Endometrial microvascular endothelial cells (primary cell): ENCODE measurements around the gene CCSER1. TPM values are rescaled to one million over a fixed set of nuclear protein-coding genes. Genes with fewer than 3 reads are reported as not detected.

Experiments used
- in situ Hi-C: cut with HindIII; loops from 2 replicates; pipeline ENCODE4 v1.10.0; 2017; ENCODE audit warnings: low sequenced_read_pairs, low pct_unique_long_range_greater_than_20kb; ENCODE audit errors: inconsistent ontology term
- total RNA-seq: library from RNA; depleted of rRNA; stranded (reverse); fragments of >200 nt; gene quantifications from one replicate; pipeline ENCODE4 v1.2.3, GENCODE V29; 2015; ENCODE audit errors: inconsistent ontology term

The CCSER1 gene
- total RNA-seq, 1 donor from 2014 or later: 2.0 TPM

DNA sequence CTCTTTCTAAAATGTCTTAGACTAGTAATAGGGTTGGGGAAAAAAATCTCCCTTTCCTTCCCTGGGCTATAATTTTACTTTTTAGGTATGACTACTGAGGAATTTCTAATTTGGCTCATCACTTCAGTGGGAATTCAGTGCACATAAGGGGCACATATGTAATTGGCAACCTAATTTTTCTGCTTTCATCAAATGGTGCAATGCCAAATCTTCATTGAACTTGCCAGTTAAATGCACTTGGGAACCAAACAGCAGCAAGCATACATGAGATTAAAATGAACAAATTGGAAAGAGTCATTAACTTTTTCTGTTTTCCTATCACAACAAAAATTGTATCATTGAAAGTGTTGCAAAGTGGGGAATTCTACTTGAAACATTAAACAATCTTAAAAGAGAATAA, 2.9 kb upstream of the CCSER1 start:
- in situ Hi-C loops: no loop called here

DNA sequence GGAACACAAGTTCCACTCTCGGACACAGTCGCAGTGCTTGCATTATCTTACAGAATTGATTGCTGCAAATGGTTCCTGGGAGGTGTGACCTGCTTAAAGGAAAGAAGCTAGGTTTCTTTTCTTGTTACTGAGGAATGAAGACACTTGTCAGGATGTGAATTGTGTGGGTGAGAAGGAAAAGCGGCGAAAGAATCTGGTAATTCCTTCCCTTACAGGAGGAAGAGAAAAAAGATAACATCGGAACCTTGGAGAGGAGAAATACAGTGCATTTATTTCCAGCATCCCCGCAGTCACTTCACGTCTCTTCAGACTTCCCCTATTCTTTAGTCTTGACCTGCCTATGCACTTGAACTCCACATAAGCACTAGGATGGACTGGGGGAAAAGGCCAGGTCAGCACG, 389 bp upstream of the CCSER1 start:
- in situ Hi-C loops: no loop called here

DNA sequence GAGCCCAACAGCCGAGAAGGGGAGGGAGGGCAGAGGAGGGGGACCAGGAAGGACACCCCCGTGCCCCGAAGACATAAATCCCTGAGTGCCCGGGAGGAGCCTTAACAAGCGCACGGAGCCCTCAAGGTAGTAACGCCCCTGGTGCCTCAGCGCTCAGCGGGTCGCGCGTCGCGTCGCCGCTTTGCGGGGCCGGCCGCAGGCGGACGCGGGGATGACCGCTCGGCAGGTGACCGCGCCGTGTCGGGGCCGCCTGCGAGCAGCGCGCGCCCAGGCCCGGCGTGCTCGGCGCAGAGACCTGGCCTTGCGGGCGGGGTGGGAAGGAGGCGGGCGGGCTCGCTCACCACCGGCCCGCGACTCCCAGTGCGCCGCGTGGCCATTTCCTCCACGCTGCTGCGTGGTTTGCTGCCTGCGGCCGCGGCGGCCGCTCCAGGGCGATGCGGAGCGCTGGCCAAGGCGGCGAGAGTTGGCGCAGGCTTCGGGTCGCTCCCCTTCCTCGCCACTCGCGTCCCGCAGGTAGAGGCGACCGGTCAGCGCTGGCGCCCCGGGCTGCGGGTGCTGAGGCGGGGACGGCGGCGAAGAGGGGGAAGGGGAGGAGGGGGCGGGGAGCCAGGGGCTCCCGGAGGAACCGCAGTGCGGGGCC, 632 bp downstream of the CCSER1 start:
- in situ Hi-C loops: no loop called here

DNA sequence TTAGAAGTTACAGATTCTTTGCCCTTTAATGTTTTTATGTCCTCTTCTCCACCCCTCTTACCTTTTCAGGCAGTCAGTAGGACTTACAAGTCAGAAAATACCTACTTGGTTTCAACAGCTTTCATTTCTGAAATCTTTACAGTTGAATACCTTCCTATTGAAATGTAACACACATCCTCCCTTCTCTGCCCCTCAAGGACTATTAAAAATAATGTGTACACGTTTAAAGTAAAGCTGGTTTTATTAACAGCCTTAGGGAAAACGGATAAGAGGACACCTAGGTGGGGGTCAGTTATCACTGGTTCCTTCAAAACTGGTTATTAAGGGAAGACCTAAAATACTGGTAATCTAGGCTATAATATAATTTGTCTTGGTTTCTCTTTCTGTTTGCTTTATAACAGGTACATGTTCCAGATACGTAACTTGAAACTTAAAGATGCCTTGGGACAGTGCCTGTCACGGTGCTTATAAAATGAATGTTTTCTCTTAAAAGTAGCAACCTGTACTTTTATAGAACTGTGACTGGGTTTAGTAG, 1.8 kb downstream of the CCSER1 start:
- in situ Hi-C loops: no loop called here

DNA sequence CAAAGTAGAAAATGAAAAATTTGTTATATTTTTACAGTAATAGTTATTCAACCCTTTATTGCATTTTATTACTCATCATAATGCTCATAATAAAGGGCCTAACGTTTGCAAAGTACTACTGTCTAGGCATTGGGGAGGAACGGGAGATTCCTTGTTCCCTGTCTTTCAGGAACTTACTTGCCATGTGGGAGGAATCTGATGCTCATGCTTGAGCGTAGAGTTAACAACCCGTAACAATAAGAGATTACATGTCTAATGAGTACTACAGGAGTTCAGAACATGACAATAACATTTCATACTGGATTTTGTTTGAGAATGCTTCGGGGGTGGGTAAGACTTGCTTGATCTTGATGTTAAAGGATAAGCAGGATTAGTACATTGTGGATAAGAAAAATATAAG, 2.9 kb downstream of the CCSER1 start:
- in situ Hi-C loops: no loop called here

DNA sequence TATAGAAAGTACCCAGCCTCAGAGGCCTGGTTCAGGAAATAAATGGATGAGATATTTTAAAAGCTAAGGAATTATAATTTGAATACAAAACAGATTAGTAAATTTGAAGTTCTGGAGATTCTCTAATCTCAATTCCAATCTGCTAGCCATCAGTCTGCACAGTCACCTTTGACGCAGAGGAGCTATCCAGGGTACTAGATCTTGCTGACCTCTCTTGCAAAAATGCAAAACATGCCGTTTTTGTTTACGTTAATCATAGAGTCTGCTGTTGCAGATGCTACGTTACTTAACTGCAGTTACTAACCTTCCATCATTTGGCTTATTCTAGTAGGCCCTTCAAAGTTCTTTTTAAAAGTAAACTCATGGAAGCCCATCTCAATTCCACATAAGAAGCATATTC, 10.4 kb downstream of the CCSER1 start:
- in situ Hi-C loops: no loop called here

DNA sequence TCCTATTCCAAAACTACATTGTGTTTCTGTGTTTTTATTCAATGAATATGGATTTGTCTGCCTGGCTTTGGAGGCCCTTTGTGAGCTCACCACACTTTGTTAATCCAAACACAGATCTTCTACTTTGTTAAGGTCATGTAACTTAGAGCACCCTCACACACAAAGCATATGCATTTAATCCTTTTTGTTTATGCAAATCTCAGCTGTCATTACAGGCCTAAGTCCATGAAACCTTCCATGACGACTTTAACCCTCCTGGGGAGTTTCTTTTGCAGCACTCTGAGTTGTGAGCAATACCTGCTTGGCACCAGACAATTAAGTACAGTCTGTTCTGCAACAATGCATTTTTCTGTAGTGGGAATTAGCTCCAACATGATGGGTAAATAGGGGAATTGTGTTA, 14.9 kb downstream of the CCSER1 start:
- in situ Hi-C loops: no loop called here

DNA sequence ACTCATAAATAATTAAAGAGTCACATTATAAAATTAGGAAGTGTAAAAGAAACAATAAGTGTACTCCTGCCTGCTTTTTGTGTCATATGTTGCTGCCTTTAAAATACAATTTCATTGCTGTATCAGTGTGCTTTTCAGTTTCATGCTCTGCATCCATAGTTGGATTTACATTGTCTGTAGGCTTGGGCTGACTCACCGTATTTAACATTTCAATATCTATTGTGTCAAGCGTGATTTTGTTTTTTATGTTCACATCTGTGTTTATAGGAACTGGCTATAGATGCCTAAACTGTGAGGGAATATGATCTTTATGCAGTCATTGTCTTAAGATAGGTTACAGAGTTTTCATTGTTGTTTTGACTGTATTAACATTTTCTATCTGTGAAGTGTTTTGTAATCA, 18.1 kb downstream of the CCSER1 start:
- in situ Hi-C loops: no loop called here

DNA sequence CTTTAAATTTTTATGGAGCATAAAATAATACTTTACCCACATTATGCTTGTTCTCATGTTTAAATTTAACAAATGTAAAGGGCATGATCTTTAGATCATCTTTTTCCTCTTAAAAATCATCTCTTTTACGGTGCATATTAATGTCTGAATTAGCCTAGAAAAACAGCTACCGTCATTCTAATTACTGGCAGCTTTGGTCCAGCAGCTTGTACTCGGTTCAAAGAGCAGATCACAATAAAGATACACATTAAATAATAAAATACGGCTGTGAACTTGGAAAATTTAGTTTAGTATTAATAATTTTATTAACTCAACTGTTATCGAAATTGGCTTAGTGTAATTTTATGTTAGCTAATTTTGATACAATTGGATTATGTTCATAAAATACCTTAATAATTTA, 19.1 kb downstream of the CCSER1 start:
- in situ Hi-C loops: no loop called here

DNA sequence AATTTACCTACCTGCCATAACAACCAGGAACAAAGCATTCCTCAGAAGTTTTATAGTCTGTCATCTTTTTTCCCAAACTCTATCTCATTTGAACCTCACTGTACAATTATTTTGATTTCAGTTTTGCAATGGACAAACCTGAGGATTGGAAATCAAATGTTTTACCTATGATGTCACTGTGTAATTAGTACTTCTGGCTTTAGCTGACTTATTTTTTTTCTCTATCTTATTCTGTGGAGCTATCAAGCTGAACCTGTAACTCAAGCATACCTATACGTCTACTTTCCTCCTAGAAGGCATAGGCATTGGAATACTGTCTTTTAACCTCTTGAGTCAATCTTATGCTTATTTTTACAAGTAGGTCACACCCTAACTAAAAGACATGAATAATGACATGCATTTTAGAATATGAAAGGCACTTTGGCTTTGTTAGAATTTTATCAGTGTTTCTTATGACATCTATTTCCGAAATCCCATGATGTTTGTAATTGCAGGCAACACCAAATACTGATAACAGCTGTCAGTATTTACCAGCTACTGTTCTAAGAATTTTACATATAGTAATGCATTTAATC, 21.5 kb downstream of the CCSER1 start:
- in situ Hi-C loops: no loop called here

DNA sequence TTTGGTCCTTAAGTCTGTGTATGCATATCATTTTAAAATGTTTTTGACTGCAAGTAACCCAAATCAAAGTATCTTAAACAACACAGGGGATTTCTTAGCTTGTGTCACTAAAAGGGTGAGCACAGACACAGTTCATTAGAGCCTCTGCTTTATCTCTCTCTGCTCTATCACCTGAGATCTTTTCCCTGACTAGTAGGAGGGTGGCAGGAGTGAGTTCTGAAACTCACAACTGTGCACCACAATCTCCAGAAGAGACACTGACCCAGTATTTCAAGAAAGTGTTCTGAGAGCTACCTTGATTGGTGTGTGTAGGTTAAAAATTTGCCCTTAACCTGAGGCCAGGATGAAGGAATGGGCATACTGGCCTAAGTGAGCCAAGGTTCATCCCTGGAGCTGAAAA, 24.8 kb downstream of the CCSER1 start:
- in situ Hi-C loops: no loop called here

DNA sequence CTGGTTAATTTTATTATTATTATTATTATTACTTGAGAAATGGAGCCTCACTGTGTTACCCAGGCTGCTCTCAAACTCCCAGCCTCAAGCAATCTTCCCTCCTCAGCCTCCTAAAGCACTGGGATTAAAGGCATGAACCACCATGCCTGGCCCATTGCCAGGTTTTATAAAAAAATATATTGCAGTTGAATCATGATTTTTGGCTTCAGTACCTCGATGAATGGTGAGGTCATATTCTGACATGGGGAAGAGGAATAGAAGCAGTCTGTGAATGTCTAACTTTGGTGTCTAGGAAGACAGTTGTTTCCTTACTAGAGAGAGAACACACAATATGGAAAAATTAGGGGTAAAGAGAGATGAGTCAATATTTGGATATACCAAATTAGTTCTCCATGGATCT, 32.0 kb downstream of the CCSER1 start:
- in situ Hi-C loops: no loop called here

DNA sequence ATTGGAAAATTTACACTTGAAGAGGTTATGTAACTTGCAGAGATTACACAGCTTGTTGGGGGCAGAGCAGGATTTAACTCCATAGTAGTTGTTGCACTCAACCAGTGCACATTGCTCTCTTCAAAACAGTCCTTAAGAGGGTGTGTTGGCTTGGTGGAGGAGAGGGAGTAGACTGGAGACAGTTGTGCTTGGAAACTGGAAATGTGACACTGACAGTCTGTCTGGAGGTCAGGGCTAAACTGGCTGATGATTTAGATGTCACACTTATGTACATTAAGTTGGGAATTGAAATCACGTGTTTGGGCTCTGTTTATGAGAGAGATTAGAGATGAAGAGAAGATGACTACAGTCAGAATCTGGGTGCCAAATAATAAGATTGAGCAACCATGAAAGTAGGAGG, 32.9 kb downstream of the CCSER1 start:
- in situ Hi-C loops: no loop called here

DNA sequence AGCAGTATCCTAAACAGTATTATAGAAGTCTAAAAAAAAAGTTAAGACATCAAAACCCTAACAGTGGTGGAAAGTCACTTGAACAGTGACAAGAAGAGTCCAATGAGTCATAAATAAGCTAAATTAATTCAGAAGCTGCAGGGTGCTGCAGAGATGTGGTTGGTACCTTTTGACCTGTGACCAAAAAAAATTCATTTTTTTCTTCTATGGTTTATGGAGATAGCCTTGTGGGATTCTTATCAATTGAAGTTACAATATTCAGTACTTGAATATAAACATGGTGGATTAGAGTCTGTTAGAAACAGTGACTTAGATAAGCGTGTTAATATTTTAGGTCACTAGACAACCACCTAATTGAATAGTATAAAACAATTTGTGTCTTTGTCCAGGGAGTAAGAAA, 35.4 kb downstream of the CCSER1 start:
- in situ Hi-C loops: no loop called here

DNA sequence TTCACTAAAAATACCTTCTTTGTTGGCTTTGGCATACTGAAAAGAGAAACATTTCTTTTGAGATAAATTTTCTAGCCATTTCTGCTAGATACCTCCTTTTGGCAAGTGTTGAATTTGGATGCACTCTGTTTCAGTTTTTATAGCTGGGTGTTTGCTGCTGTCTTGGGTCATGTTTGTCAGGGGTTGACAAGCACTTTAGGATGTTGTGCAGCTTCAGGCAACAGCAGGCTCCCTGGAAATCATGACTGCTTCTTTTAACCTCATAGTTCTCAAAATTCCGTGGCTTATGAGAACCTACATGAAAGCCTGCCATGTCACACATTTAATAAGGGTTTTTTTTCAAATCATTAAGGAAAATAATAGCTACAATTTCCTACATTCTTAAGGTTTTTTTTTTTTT, 36.7 kb downstream of the CCSER1 start:
- in situ Hi-C loops: no loop called here

DNA sequence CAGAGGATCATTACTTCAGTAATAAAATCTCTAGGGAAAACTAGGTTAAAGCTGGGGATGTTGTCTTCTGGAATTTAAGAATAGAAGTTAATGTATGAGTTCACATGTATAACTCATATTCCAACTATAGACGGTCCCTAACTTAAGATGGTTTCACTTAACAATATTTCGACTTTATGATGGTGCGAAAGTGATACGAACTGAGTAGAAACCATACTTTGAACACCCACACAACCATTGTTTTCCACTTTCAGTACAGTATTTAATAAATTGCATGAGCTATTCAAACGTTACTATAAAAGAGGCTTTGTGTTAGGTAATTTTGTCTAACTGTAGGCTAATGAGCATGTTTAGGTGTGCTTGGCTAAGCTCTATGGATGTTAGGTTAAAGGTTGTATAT, 38.7 kb downstream of the CCSER1 start:
- in situ Hi-C loops: no loop called here

DNA sequence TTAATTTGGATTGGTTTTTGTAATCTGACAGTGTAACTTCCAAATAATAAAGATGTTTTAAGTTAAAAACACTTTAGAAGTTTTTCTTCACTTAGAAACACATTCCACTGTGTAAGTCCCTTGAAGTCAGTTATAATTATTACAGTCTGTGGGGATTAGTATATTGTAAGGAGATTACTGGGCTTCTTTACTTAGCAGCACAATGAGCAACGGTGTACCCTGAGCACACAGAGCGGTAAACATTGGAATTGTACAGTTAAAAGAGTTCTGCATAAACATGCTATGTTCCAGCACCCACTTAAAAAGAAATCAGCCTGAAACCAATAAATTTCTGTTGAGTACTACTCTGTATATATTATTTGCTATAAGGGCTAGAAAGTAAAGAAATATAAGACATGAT, 44.3 kb downstream of the CCSER1 start:
- in situ Hi-C loops: no loop called here

DNA sequence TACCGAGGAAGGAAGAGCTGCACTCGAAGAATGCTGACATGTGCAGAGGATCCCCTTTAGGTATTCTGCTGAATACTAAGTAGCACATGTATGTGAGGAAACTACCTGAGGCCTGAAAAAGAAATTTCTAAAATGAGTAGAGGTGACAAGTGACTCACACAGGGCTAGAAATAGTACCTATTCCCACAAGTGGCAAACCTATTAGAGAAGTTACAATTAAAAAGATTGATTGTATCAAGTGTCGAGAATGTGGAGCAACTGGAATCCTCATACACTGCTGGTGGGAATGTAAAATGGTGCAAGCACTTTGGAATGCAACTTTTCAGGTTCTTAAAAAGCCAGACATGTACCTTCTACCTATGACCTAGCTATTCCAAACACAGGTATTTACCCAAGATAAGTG, 47.4 kb downstream of the CCSER1 start:
- in situ Hi-C loops: no loop called here

DNA sequence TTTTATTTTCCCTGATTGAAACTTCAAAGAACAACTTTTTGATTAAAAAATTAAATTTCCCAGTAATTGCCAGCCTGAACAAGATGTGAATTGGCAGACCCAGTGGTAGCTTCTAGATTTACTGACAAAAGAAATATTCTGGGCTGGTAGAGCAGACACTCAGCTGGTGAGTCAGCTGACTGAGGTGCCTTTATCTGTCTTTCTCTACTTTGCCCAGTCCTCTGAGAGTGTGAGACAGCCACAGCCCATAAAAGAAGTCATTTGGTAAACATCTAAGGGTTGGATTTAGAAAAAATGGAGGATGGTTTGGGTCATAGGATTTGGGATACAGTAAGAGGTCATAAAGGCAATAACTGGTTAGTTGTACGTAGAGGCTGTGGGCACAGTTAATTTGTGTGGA, 54.5 kb downstream of the CCSER1 start:
- in situ Hi-C loops: no loop called here

DNA sequence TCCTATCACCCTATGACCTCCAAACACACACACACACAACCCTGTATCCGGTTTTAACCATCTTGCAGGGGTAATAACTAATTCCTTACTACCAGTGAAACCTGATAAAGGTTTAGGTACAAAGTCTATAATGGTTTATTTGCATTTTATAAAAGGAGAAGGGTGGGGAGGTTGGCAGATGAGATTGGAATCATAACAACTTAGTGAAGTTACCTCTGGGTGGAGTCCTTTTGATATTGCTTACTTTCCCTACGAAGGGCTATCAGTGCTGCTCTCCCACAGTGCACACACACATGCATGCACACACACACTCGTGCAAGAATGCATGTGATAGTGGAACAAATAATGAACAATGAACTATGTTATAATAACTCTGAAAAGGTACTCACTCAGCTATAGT, 56.1 kb downstream of the CCSER1 start:
- in situ Hi-C loops: no loop called here

DNA sequence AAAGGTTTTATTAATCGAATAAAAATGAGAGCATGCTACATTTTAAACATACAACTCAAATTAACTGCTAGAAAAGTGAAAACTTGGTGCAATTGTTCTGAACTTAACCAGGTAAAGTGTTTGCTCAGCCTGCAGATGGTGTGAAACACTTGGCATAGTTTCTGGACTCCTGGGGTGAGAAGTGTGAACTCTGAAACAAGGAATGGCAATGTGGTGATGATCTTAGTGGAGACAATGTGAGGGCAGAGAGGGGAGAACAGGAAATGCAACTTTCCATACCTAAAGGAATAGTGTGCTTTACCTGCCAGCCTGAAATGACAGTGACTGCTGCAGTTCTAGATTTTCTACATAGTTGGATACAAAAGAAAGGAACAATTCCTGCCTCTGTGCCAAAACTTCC, 57.4 kb downstream of the CCSER1 start:
- in situ Hi-C loops: no loop called here
